ENCODE data around the gene LAG3.

DNA sequence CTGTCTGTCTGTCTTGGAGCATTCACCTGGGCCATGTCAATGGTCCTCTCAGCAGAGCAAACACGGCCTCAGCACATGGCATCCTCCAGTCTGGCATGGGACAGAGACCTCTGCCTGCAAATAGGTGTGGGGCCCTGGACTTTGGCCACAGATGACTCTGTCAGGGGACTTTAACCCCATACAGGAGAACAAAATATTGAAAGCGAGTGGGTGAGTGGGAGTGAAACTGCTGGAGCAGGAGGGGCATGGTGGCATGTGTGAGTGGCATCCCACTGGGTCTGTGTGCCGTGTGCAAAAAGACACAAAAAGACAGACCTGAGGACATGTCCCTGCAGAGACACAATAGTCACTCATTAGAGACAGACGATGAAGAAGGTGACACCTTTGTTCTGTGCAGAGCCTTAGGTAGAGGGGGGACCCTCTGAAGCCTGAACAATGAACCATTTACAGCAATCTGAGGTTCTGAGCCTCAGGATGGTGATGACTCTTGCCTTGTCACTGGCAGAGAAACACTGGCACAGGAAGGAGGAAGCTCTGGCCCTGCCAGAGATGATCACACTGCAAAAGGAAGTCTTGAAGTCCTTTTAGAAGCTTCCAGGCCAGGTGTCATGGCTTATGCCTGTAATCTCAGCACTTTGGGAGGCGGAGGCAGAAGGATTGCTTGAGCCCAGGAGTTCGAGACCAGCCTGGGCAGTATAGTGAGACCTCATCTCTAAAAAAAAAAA, 7.5 kb downstream of the LAG3 start:
- TF ChIP-seq POLR2A (IDR thresholded peaks at IDR 0.05; ENCODE audit: low read depth, low read length) (no peak), EZH2 (IDR thresholded peaks at IDR 0.05; ENCODE audit: borderline replicate concordance, control insufficient read depth, low read depth, low read length) (no peak), BMI1 (IDR thresholded peaks at IDR 0.05; ENCODE audit: borderline replicate concordance) (no peak), RB1 (IDR thresholded peaks at IDR 0.05; ENCODE audit: borderline replicate concordance) (no peak), FOS (IDR thresholded peaks at IDR 0.05; ENCODE audit: borderline replicate concordance, extremely low read depth, insufficient read length) (no peak), MXI1 (IDR thresholded peaks at IDR 0.05; ENCODE audit: low read depth, low read length) (no peak), PAX8 (IDR thresholded peaks at IDR 0.05) (no peak), JUND (IDR thresholded peaks at IDR 0.05; ENCODE audit: low read depth, low read length) (no peak), TARDBP (IDR thresholded peaks at IDR 0.05; ENCODE audit: borderline replicate concordance) (no peak)
- TF ChIP-seq, protein P1, sequence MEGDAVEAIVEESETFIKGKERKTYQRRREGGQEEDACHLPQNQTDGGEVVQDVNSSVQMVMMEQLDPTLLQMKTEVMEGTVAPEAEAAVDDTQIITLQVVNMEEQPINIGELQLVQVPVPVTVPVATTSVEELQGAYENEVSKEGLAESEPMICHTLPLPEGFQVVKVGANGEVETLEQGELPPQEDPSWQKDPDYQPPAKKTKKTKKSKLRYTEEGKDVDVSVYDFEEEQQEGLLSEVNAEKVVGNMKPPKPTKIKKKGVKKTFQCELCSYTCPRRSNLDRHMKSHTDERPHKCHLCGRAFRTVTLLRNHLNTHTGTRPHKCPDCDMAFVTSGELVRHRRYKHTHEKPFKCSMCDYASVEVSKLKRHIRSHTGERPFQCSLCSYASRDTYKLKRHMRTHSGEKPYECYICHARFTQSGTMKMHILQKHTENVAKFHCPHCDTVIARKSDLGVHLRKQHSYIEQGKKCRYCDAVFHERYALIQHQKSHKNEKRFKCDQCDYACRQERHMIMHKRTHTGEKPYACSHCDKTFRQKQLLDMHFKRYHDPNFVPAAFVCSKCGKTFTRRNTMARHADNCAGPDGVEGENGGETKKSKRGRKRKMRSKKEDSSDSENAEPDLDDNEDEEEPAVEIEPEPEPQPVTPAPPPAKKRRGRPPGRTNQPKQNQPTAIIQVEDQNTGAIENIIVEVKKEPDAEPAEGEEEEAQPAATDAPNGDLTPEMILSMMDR (IDR thresholded peaks at IDR 0.05 in 2 of 3, conservative IDR thresholded peaks at IDR 0.05 in 1 of 3; ENCODE audit: control insufficient read depth in 2 of 3, extremely low read depth in 1 of 3, insufficient read depth in 1 of 3, low read depth in 3 of 3, low read length in 3 of 3) = no peak
- TF ChIP-seq, protein P2, sequence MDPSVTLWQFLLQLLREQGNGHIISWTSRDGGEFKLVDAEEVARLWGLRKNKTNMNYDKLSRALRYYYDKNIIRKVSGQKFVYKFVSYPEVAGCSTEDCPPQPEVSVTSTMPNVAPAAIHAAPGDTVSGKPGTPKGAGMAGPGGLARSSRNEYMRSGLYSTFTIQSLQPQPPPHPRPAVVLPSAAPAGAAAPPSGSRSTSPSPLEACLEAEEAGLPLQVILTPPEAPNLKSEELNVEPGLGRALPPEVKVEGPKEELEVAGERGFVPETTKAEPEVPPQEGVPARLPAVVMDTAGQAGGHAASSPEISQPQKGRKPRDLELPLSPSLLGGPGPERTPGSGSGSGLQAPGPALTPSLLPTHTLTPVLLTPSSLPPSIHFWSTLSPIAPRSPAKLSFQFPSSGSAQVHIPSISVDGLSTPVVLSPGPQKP (IDR thresholded peaks at IDR 0.05; ENCODE audit: low read depth, low read length) = no peak

All from GM12878 (cell line).